IMR-90 (cell line): ENCODE measurements around the gene GALNT9. TPM values are rescaled to one million over a fixed set of nuclear protein-coding genes. Genes with fewer than 3 reads are reported as not detected.

Experiments
- ATAC-seq: fragments of 200-7000 bp; cut with Tn5 transposase; 2 replicates; pipeline ENCODE4 v1.9.1; 2020; ENCODE audit warnings: low read depth, mild to moderate bottlenecking, moderate library complexity
- BruUV-seq: library from RNA; stranded (reverse); fragments of 400-500 nt; replicated peaks from 2 replicates; lab custom pipeline; 2021; lab: Mats Ljungman, UMichigan
- CTCF ChIA-PET: fragments of 300-600 bp; formaldehyde crosslinking; extraction: SDS; loops from one replicate; lab custom pipeline; 2021; ENCODE audit warnings: antibody characterized with exemption; lab: Yijun Ruan, JAX
- POLR2A ChIA-PET: fragments of 300-600 bp; sonication (Branson Sonifier 250); formaldehyde crosslinking; loops from one replicate; lab custom pipeline; 2022; ENCODE audit warnings: antibody characterized with exemption; ENCODE audit not compliant: unreplicated experiment; lab: Charles Lee
- DNase-seq: peaks from one replicate; pipeline ENCODE4 v3.0.0; 2013
- H2AFZ ChIP-seq: replicated peaks from 2 replicates; pipeline ENCODE3; 2013; ENCODE audit warnings: low read length, mild to moderate bottlenecking; ENCODE audit not compliant: poor library complexity
- H2AK5ac ChIP-seq: 2 replicates; pipeline ENCODE4 v1.6.1; 2013; ENCODE audit warnings: low read depth, low read length, inconsistent platforms
- H2AK9ac ChIP-seq: replicated peaks from 2 replicates; pipeline ENCODE3; 2013; ENCODE audit warnings: mild to moderate bottlenecking, low read depth, low read length, moderate library complexity; ENCODE audit not compliant: poor library complexity
- H2BK120ac ChIP-seq: 2 replicates; pipeline ENCODE4 v1.6.1; 2013; ENCODE audit warnings: low read depth, low read length, inconsistent platforms
- H2BK15ac ChIP-seq: 3 replicates; pipeline ENCODE4 v1.6.1; 2013; ENCODE audit warnings: low read depth, low read length, inconsistent platforms
- H2BK20ac ChIP-seq: 2 replicates; pipeline ENCODE4 v1.6.1; 2013; ENCODE audit warnings: low read depth, mild to moderate bottlenecking, inconsistent platforms, low read length, moderate library complexity
- H2BK5ac ChIP-seq: 2 replicates; pipeline ENCODE4 v1.6.1; 2013; ENCODE audit warnings: mild to moderate bottlenecking, low read depth, low read length, inconsistent platforms; ENCODE audit not compliant: poor library complexity, severe bottlenecking
- H3K14ac ChIP-seq: replicated peaks from 2 replicates; pipeline ENCODE4 v1.6.1; 2013; ENCODE audit warnings: low read depth, low read length, inconsistent platforms
- H3K18ac ChIP-seq: 2 replicates; pipeline ENCODE4 v1.6.1; 2013; ENCODE audit warnings: low read depth, low read length, control low read depth
- H3K23ac ChIP-seq: 2 replicates; pipeline ENCODE4 v1.6.1; 2013; ENCODE audit warnings: low read depth, low read length, inconsistent platforms
- H3K27ac ChIP-seq: 2 replicates; pipeline ENCODE4 v1.5.1; 2013; ENCODE audit warnings: mild to moderate bottlenecking, control low read depth, low read length; ENCODE audit not compliant: insufficient read depth
- H3K27me3 ChIP-seq: 2 replicates; pipeline ENCODE4 v1.6.1; 2013; ENCODE audit warnings: low read length; ENCODE audit not compliant: control insufficient read depth, insufficient read depth
- H3K36me3 ChIP-seq: 2 replicates; pipeline ENCODE4 v1.6.1; 2013; ENCODE audit warnings: low read length, mixed read lengths; ENCODE audit not compliant: control insufficient read depth, insufficient read depth
- H3K4ac ChIP-seq: 2 replicates; pipeline ENCODE4 v1.6.1; 2013; ENCODE audit warnings: low read depth, low read length, inconsistent platforms
- H3K4me1 ChIP-seq: 2 replicates; pipeline ENCODE4 v1.6.1; 2013; ENCODE audit warnings: low read length, mixed read lengths; ENCODE audit not compliant: control insufficient read depth, insufficient read depth
- H3K4me2 ChIP-seq: 2 replicates; pipeline ENCODE4 v1.6.1; 2013; ENCODE audit warnings: low read depth, mild to moderate bottlenecking, control low read depth, low read length, moderate library complexity
- H3K4me3 ChIP-seq: 2 replicates; pipeline ENCODE4 v1.5.1; 2013; ENCODE audit warnings: low read depth, mild to moderate bottlenecking, control low read depth, low read length, moderate library complexity; ENCODE audit not compliant: insufficient read depth
- H3K56ac ChIP-seq: 2 replicates; pipeline ENCODE4 v1.6.1; 2013; ENCODE audit warnings: low read length, inconsistent platforms; ENCODE audit not compliant: insufficient read depth; ENCODE audit errors: extremely low read depth
- H3K79me1 ChIP-seq, 2 experiments: 2 replicates each; pipeline ENCODE4 v1.6.1; 2013; ENCODE audit warnings: low read length in 2 of 2, inconsistent platforms in 1 of 2, low read depth in 1 of 2
- H3K9ac ChIP-seq: 2 replicates; pipeline ENCODE4 v1.6.1; 2013; ENCODE audit warnings: low read depth, low read length, control low read depth
- H3K9me1 ChIP-seq: 2 replicates; pipeline ENCODE4 v1.6.1; 2013; ENCODE audit warnings: low read length, inconsistent platforms; ENCODE audit not compliant: insufficient read depth
- H3K9me3 ChIP-seq: 2 replicates; pipeline ENCODE4 v1.6.1; 2013; ENCODE audit warnings: low read length; ENCODE audit not compliant: control insufficient read depth, insufficient read depth
- H4K20me1 ChIP-seq: 2 replicates; pipeline ENCODE4 v1.6.1; 2013; ENCODE audit warnings: low read length, inconsistent platforms; ENCODE audit not compliant: insufficient read depth
- H4K5ac ChIP-seq: 2 replicates; pipeline ENCODE4 v1.6.1; 2013; ENCODE audit warnings: mild to moderate bottlenecking, low read depth, low read length, control low read depth
- H4K8ac ChIP-seq, 2 experiments: 2 replicates each; pipeline ENCODE4 v1.6.1; 2013; ENCODE audit warnings: low read depth in 2 of 2, low read length in 2 of 2, control low read depth in 1 of 2, inconsistent platforms in 1 of 2
- H4K91ac ChIP-seq: 2 replicates; pipeline ENCODE4 v1.6.1; 2013; ENCODE audit warnings: low read depth, low read length, inconsistent platforms; ENCODE audit not compliant: insufficient read depth
- CEBPB ChIP-seq: IDR thresholded peaks from 2 replicates; pipeline ENCODE4 v1.6.1; 2012; ENCODE audit warnings: low read depth, low read length, improper control_type of control experiment
- CTCF ChIP-seq: conservative IDR thresholded peaks from 2 replicates; pipeline ENCODE4 v1.5.1; 2012; ENCODE audit warnings: mild to moderate bottlenecking, low read depth, low read length, improper control_type of control experiment
- ELK1 ChIP-seq: fragments of 150-350 bp; IDR thresholded peaks from 2 replicates; pipeline ENCODE4 v1.6.1; 2016; ENCODE audit warnings: low read depth, mild to moderate bottlenecking, low read length, moderate library complexity, borderline replicate concordance
- FOS ChIP-seq: fragments of 150-350 bp; IDR thresholded peaks from 2 replicates; pipeline ENCODE4 v1.6.1; 2016; ENCODE audit warnings: low read depth, low read length
- MXI1 ChIP-seq: IDR thresholded peaks from 2 replicates; pipeline ENCODE4 v1.6.1; 2012; ENCODE audit warnings: low read depth, mild to moderate bottlenecking, low read length, moderate library complexity, borderline replicate concordance
- WGBS, 2 experiments: methylation state at CpG; one replicate each; pipeline versions ENCODE4 v1.1.5 to v1.1.7; 2013; ENCODE audit warnings: missing lambda C conversion rate in 2 of 2; ENCODE audit not compliant: insufficient read length in 1 of 2; ENCODE audit errors: extremely low coverage in 2 of 2; 5-methylcytosine and 5-hydroxymethylcytosine counted together
- dilution Hi-C: fragments of 300-500 bp; cut with HindIII; formaldehyde crosslinking; loops from one replicate; pipeline ENCODE4 v1.14.3; 2018; ENCODE audit warnings: low sequenced_read_pairs; ENCODE audit not compliant: unreplicated experiment
- in situ Hi-C: fragments of 300-500 bp; cut with MboI; formaldehyde crosslinking; loops from 3 replicates; pipeline ENCODE4 v1.14.3; 2019; ENCODE audit warnings: low sequenced_read_pairs, inconsistent platforms, mixed read lengths
- intact Hi-C: fragments of 100-400 bp; cut with micrococcal nuclease; formaldehyde crosslinking; loops from 2 replicates; pipeline ENCODE4 v1.10.0; 2022
- polyA plus RNA-seq, 3 experiments: library from polyadenylated mRNA; depleted of rRNA; stranded (reverse); fragments of >200 nt; gene quantifications; 2 replicates each; pipeline ENCODE4 v1.2.3, GENCODE V29; 2012; ENCODE audit warnings: low replicate concordance in 1 of 3
- total RNA-seq: library from RNA; depleted of rRNA; stranded (reverse); fragments of >200 nt; gene quantifications from 2 replicates; pipeline ENCODE4 v1.2.3, GENCODE V29; 2012

GALNT9 gene
- total and polyA plus RNA-seq, 2 of the 4 experiments (the other 2 are of a cell fraction): under 0.01 to 0.12 TPM

- Histone ChIP-seq H3K56ac (no peak overlapping the region), H4K91ac (no peak overlapping the region), H4K5ac (no peak overlapping the region), H2AK5ac (no peak overlapping the region), H3K4me1 (peaks cover 5% of the 10 kb centered on the region; the same call in 1 of the 2 replicates), H3K18ac (no peak overlapping the region), H2BK20ac (no peak overlapping the region), H3K23ac (peak overlapping the region; percentile 58; the same call in 1 of the 2 replicates), H3K27me3 (peaks cover 16% of the 10 kb centered on the region), H2AK9ac (peak overlapping the region; percentile 22), H3K27ac (no peak overlapping the region; the same call in 1 of the 2 replicates), H3K36me3 (no peaks in the 10 kb centered on the region), H3K4me3 (peak overlapping the region; percentile 55), H3K4me2 (peak overlapping the region; percentile 69), H3K14ac (no peak overlapping the region), H3K79me1 (no peaks in the 10 kb centered on the region), H4K20me1 (no peaks in the 10 kb centered on the region; the same call in 1 of the 2 replicates), H2BK5ac (no peak overlapping the region), H2BK120ac (no peak overlapping the region), H3K4ac (peak overlapping the region; percentile 33), H3K9ac (peak overlapping the region; percentile 72; the same call in 1 of the 2 replicates), H3K9me1 (no peaks in the 10 kb centered on the region), H2BK15ac (no peak overlapping the region), H3K9me3 (peaks cover 7% of the 10 kb centered on the region), H4K8ac (peak overlapping the region in 1 of 2 experiments; percentile 38; a peak in 2 of 4 replicates), H2AFZ (peak overlapping the region; percentile 91)
- dilution Hi-C loops (no loop called here), in situ Hi-C loops (no loop called here), intact Hi-C loops (no loop called here)
- WGBS, 2 experiments: 28% methylated on average over 10 of the region's 20 CpGs; no CpG with 5 or more reads in 1 of the 2 experiments
- CTCF ChIA-PET: no interaction called here
- ATAC-seq: no peak
- DNase-seq: no peak
- BruUV-seq: no TSS peak
- TF ChIP-seq FOS: no peak
- no peak for TF ChIP-seq CEBPB
- no peak for TF ChIP-seq CTCF
- no peak for TF ChIP-seq ELK1
- TF ChIP-seq MXI1: no peak
- POLR2A ChIA-PET: no interaction called here
Measured at GRCh38 chr12:132188916-132189325, 140.5 kb downstream of the GALNT9 start.
